Lung (tissue), 12 donors: Measurements from ENCODE around the gene RALGPS2. TPM values are rescaled to one million over a fixed set of nuclear protein-coding genes. Genes with fewer than 3 reads are reported as not detected.

ENCODE experiments used
- ATAC-seq: fragments of 200-7000 bp; cut with Tn5 transposase; one replicate; pipeline ENCODE4 v1.9.1; 2020; ENCODE audit warnings: moderate number of reproducible peaks; ENCODE audit not compliant: insufficient read depth, low FRiP score
- DNase-seq, 3 donors: peaks; one replicate each; pipeline ENCODE4 v3.0.0-alpha.2; 2013 to 2017
- H3K27ac ChIP-seq, 2 donors: one replicate each; pipeline ENCODE4 v1.5.1; 2013; ENCODE audit warnings: mild to moderate bottlenecking in 2 of 2, moderate library complexity in 2 of 2, control low read depth in 1 of 2, inconsistent platforms in 1 of 2, low read depth in 1 of 2, low read length in 1 of 2
- H3K27me3 ChIP-seq, 3 donors: one replicate each; pipeline ENCODE4 v1.5.1; 2013; ENCODE audit warnings: low read length in 2 of 3; ENCODE audit not compliant: control insufficient read depth in 3 of 3, insufficient read depth in 3 of 3
- H3K36me3 ChIP-seq, 4 donors: one replicate each; pipeline ENCODE4 v1.5.1; 2013; ENCODE audit warnings: low read length in 4 of 4, mild to moderate bottlenecking in 1 of 4, moderate library complexity in 1 of 4; ENCODE audit not compliant: control insufficient read depth in 4 of 4, insufficient read depth in 4 of 4
- H3K4me1 ChIP-seq, 5 donors: one replicate each; pipeline ENCODE4 v1.5.1; 2013; ENCODE audit warnings: low read length in 5 of 5, mild to moderate bottlenecking in 2 of 5, moderate library complexity in 1 of 5; ENCODE audit not compliant: control insufficient read depth in 5 of 5, insufficient read depth in 5 of 5
- H3K4me3 ChIP-seq: one replicate; pipeline ENCODE4 v1.5.1; 2013; ENCODE audit warnings: mild to moderate bottlenecking, control low read depth, moderate library complexity
- H3K9ac ChIP-seq, 2 donors: one replicate each; pipeline ENCODE4 v1.5.1; 2013; ENCODE audit warnings: low read length in 2 of 2, control low read depth in 1 of 2; ENCODE audit not compliant: insufficient read depth in 1 of 2
- H3K9me3 ChIP-seq, 4 donors: one replicate each; pipeline ENCODE4 v1.5.1; 2013; ENCODE audit warnings: low read length in 3 of 4, mild to moderate bottlenecking in 1 of 4, moderate library complexity in 1 of 4; ENCODE audit not compliant: control insufficient read depth in 4 of 4, insufficient read depth in 3 of 4
- WGBS, 2 donors: extraction: QIAGEN DNeasy Blood & Tissue Kit; methylation state at CpG; one replicate each; pipeline ENCODE4 v1.1.7; 2013; 5-methylcytosine and 5-hydroxymethylcytosine counted together
- polyA plus RNA-seq, 2 donors: library from polyadenylated mRNA; stranded (reverse); fragments of 200-250 nt; gene quantifications; one replicate each; pipeline ENCODE4 v1.2.1, GENCODE V29; 2013
- total RNA-seq, 2 donors: library from RNA; depleted of rRNA in 1 of 2; stranded (reverse); fragments of >200 nt in 1 of 2; gene quantifications; one replicate each; pipeline ENCODE4 v1.2.1, GENCODE V29; 2014 to 2021
- TF ChIP-seq, protein P1 (sequence below): IDR thresholded peaks from 2 replicates; pipeline ENCODE4 v1.5.1; 2012; ENCODE audit warnings: mild to moderate bottlenecking; ENCODE audit errors: control extremely low read depth, extremely low read depth
- donor health status: control.
- donor health status: control.
- donor health status: Bipolar disorder and iron deficiency.
- donor health status: healthy.
- donor health status: DM: yes; HTN: yes; CAD: no.

The RALGPS2 gene
- total and polyA plus RNA-seq, 4 donors = 1.2 to 33.2 (median 5.1) TPM

DNA sequence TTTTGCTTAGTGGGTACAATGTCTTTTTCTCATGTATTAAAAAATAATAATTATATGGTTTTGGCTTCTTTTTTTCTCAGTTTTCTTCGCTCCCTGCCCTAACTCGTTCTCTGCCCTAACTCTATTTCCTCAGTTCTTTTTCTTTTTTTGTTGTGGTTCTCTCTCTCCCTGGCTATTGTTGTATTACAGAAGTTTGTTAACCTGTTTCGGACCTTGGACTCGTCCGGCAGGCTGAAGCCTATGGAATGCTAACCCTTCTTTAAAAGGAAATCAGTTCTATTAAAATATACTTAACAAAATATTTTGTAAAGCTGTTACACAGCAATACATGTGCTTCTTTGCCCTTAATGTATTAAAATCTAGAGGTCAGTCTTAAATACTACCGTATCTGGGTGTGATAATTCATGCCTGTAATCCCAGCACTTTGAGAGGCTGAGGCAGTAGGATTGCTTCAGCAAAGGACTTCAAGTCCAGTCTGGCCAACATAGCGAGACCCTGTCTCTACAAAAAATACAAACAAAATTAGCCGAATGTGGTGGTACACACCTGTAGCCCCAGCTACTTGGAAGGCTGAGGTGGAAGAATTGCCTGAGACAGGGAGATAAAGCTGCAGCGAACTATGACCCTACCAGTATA is 81.7 kb downstream of the RALGPS2 start:
- H3K4me1 ChIP-seq = no peaks in the 10 kb centered on the region
- ATAC-seq (no peak), DNase-seq (no peak)
- H3K36me3 ChIP-seq = no peaks in the 10 kb centered on the region
- no peaks in the 10 kb centered on the region for H3K9me3 ChIP-seq
- no peaks in the 10 kb centered on the region for H3K27me3 ChIP-seq
- TF ChIP-seq, protein P1, sequence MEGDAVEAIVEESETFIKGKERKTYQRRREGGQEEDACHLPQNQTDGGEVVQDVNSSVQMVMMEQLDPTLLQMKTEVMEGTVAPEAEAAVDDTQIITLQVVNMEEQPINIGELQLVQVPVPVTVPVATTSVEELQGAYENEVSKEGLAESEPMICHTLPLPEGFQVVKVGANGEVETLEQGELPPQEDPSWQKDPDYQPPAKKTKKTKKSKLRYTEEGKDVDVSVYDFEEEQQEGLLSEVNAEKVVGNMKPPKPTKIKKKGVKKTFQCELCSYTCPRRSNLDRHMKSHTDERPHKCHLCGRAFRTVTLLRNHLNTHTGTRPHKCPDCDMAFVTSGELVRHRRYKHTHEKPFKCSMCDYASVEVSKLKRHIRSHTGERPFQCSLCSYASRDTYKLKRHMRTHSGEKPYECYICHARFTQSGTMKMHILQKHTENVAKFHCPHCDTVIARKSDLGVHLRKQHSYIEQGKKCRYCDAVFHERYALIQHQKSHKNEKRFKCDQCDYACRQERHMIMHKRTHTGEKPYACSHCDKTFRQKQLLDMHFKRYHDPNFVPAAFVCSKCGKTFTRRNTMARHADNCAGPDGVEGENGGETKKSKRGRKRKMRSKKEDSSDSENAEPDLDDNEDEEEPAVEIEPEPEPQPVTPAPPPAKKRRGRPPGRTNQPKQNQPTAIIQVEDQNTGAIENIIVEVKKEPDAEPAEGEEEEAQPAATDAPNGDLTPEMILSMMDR = no peak
- no peak overlapping the region for H3K27ac ChIP-seq
- no peak overlapping the region for H3K4me3 ChIP-seq
- WGBS, 2 donors = 95 to 96% methylated on average over 9 of the region's 9 CpGs
- H3K9ac ChIP-seq = no peak overlapping the region

DNA sequence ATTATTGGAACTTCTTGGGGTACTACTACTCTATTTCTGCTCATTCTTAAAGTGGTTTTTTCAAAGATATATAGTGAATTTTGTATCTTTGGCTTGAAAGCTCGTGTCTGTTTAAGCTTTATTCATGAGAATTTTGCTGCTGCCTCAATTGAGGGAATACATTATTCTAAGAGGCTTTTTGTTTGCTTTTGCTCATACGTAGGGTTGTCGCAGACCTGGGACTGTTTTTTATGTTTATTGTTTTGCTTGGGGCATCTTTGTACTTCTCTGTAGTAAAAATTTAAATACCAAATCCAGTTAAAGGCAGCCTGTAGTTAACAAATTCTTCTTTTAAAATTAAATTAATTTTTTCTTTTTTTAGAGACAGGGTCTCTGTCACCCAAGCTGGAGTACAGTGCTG is 83.5 kb downstream of the RALGPS2 start:
- Histone ChIP-seq H3K9me3 (no peaks in the 10 kb centered on the region), H3K4me3 (no peak overlapping the region), H3K27ac (no peak overlapping the region), H3K4me1 (no peaks in the 10 kb centered on the region), H3K36me3 (no peaks in the 10 kb centered on the region), H3K27me3 (no peaks in the 10 kb centered on the region), H3K9ac (no peak overlapping the region)
- ATAC-seq (no peak), DNase-seq (no peak)
- TF ChIP-seq, protein P1 = no peak
- WGBS, 2 donors = 94 to 95% methylated on average over 3 of the region's 3 CpGs

- Histone ChIP-seq H3K9me3 (no peaks in the 10 kb centered on the region), H3K9ac (no peak overlapping the region), H3K27me3 (no peaks in the 10 kb centered on the region), H3K4me1 (peaks cover 0 to 3% (median 0%) of the 10 kb centered on the region in 5 donors), H3K4me3 (no peak overlapping the region), H3K27ac (no peak overlapping the region), H3K36me3 (no peaks in the 10 kb centered on the region)
- TF ChIP-seq, protein P1 = no peak
- no peak for DNase-seq
- ATAC-seq = no peak
Measured at GRCh38 chr1:178810585-178810984, 85.5 kb downstream of the RALGPS2 start.

DNA sequence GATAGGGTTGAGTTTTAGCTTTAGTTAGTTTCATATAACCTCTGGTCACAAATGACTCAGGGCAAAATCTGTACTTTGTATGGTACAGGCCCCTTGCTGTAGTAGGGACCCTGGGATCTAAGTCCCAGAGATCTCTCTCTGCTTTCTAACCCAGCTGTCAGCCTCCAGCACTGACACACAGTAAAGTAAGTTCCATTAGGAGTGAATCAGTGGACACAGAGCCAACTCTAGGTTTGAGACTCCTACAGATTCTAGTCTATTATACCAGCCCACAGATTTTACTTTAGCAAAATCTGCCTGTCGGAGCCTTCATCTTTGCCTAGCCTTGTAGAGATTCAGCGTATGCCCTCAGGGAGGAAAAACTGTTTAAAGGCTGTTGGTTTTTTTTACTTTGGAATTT is 93.4 kb downstream of the RALGPS2 start:
- H3K9me3 ChIP-seq = no peaks in the 10 kb centered on the region
- H3K27me3 ChIP-seq = no peaks in the 10 kb centered on the region
- H3K9ac ChIP-seq = no peak overlapping the region
- 97 to 98% methylated on average over 2 of the region's 2 CpGs for WGBS, 2 donors
- peaks cover 0 to 3% (median 0%) of the 10 kb centered on the region in 5 donors for H3K4me1 ChIP-seq
- H3K36me3 ChIP-seq = no peaks in the 10 kb centered on the region
- DNase-seq (no peak), ATAC-seq (no peak)
- TF ChIP-seq, protein P1 = no peak
- no peak overlapping the region for H3K27ac ChIP-seq
- H3K4me3 ChIP-seq = no peak overlapping the region
